Fibroblast of pulmonary artery (primary cell): Measurements from ENCODE around the gene NBEA.

ENCODE experiments used
- DNase-seq: peaks from one replicate; pipeline ENCODE4 v3.0.0-alpha.2; 2010; ENCODE audit warnings: low read depth
- H3K4me3 ChIP-seq: replicated peaks from 2 replicates; pipeline ENCODE4 v1.5.1; 2011; ENCODE audit warnings: low read depth, mild to moderate bottlenecking, control low read depth, low read length, moderate library complexity
- TF ChIP-seq, protein P1 (sequence below): IDR thresholded peaks from 2 replicates; pipeline ENCODE4 v1.5.1; 2011; ENCODE audit warnings: mild to moderate bottlenecking, control low read depth, low read length, inconsistent platforms; ENCODE audit errors: missing control alignments

NBEA gene

DNA sequence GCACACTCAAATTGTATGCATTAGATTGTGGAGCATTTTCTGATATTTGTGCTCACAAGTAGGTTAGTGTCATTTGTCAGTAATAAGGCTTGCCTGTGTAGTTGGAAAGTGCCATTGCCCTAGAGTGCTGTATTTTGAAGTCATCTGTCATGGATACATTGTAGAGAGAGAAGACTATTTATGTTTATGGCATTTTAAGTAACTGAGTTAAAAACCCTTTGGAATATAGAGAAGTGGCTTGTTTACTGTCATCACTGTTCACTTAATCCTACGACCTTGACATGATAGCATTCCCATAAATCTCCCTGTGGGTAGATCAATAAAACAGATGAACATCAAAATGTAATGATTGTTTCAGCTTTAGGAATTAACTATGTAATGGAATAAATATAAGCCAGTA is 423.8 kb downstream of the NBEA start:
- TF ChIP-seq, protein P1, sequence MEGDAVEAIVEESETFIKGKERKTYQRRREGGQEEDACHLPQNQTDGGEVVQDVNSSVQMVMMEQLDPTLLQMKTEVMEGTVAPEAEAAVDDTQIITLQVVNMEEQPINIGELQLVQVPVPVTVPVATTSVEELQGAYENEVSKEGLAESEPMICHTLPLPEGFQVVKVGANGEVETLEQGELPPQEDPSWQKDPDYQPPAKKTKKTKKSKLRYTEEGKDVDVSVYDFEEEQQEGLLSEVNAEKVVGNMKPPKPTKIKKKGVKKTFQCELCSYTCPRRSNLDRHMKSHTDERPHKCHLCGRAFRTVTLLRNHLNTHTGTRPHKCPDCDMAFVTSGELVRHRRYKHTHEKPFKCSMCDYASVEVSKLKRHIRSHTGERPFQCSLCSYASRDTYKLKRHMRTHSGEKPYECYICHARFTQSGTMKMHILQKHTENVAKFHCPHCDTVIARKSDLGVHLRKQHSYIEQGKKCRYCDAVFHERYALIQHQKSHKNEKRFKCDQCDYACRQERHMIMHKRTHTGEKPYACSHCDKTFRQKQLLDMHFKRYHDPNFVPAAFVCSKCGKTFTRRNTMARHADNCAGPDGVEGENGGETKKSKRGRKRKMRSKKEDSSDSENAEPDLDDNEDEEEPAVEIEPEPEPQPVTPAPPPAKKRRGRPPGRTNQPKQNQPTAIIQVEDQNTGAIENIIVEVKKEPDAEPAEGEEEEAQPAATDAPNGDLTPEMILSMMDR: no peak
- H3K4me3 ChIP-seq: no peak overlapping the region

DNA sequence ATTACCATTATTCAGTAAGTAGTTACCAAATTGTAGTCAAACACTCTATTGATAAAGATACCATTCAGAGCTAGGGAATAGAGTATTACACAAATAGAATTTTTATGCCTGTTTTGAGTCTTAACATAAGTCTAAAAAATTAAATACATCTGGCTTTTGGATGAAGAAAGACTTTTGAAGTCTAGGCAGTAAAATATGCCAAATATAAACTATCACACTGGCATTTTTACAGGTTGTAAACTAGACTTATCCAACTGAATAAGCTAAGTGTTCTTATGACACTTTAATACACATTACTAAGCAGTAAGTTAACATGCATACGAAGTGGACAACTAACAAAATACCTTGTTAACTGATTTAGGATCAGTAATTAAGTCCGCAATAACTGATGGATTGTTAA is 425.5 kb downstream of the NBEA start:
- H3K4me3 ChIP-seq: no peak overlapping the region
- no peak for DNase-seq
- TF ChIP-seq, protein P1: no peak

More for the DNA sequence above, 423.8 kb downstream of the NBEA start:
- DNase-seq: no peak

DNA sequence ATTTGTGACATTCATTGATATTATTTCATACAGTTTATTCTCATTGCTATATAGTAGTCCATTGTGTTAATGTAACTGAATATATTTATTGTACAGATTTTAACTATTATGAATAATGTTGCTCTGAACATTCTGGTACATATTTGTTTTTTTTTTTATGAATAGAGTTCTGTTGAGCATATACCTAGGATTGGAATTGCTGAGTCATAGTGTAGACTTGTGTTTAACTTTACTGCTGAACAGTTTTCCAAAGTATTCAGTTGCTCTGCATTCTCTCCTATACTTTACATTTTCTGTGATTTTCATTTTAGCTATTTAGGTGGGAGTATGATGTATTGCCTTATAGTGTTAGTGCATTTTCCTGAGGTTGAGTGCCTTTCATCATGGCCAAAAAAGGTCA is 436.9 kb downstream of the NBEA start:
- DNase-seq: peak; percentile 27
- H3K4me3 ChIP-seq: no peak overlapping the region
- TF ChIP-seq, protein P1: no peak

DNA sequence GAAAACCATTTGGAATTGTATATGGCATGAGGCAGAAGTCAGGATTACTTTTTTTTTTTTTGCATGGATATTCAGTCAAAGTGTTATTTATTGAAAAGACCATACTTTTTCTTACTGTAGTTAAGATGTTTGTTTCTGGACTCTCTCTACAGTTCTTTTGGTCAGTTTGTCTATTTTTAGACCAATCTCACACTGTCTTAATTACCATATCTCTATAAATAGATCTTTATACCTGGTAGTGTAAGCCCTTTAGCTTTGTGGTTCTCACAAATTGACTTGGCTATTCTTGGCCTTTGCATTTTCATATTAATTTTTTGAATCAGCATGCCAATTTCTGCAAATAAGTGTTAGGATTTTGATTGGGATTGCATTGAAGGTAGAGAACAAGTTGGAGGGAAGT is 437.6 kb downstream of the NBEA start:
- TF ChIP-seq, protein P1: no peak
- no peak overlapping the region for H3K4me3 ChIP-seq
- DNase-seq: no peak

DNA sequence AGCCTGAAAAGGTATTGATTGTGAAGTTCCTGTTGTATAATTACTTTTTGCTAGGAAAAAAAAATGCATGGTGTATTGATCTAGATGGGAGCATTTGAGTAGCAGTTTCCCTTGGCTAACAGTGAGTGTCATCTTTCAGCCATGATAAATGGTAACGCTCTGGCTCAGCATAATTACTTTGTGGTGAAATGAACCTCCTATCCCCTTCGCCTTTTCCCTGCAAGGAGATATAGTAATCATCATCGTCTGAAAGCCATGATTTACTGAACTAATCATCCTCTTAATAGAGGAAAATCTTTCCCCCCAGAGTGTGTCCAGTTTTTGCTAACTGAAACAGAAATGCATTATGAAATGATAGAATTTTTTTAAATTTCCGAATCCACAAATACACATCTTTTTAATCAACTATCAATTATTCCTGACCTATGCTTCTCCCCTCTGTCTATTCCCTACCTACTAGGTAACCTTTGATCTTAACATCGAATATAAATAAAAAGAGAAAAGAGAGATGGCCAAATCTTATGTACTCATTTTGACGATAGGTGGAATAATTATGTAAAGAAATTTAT is 445.7 kb downstream of the NBEA start:
- no peak for DNase-seq
- TF ChIP-seq, protein P1: no peak
- H3K4me3 ChIP-seq: no peak overlapping the region

DNA sequence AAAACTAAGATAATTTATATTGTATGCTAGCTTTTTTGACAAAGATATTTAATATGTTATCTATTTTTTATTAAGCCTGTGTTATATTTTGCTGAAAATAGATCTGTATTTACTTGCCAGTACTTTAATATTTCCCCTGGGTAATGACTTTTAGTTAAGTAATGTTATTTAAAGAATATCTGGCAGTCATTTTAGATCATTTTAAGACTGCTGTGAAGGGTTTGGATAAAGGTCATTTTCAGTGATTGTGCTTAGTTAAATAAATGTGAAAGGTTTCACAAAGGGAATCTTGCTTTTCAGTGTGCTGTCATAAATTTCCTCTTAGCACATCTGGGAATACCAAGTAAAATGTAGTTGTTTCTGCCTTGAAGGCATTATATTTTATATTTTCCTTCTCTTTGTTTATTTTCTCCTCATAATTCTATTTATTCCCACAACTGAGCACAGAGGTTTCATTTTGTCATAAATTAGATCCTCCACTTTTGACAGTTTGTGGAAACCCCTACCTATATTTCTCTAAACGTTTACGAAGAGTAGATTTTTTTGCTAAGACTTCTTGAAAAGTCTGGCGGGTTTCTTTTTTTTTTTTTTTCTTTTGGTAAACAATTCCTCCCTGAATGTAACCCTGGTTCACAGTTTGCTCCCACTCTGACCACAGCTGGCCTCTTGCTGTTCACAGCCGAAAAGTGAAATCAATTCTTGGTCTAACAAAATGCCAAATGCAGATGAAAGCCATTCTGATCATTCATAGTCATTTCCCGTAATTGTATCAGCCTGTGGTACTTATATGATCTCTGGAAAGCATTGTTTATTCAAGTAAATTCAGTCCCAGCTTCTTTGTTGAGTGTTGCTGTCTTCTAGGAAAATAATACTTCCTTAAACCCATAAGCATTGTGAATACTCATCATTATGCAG is 446.6 kb downstream of the NBEA start:
- TF ChIP-seq, protein P1: no peak
- H3K4me3 ChIP-seq: peak overlapping the region; percentile 4
- peak; percentile 62 for DNase-seq
